AG09319 (cell line): ENCODE measurements around the gene JARID2.

Source experiments
- DNase-seq: peaks from one replicate; pipeline ENCODE4 v3.0.0-alpha.2; 2010; ENCODE audit warnings: low read depth; ENCODE audit errors: extremely low read depth
- CTCF ChIP-seq: IDR thresholded peaks from 2 replicates; pipeline ENCODE4 v1.5.1; 2011; ENCODE audit warnings: low read depth, mild to moderate bottlenecking, inconsistent platforms, low read length, moderate library complexity

JARID2 gene

GRCh38 chr6:15340105-15340601 is 94.3 kb downstream of the JARID2 start:
- DNase-seq, result no peak
- TF ChIP-seq CTCF, result no peak

- DNase-seq, result no peak
- TF ChIP-seq CTCF, result no peak
These were observed 94.9 kb downstream of the JARID2 start for GRCh38 chr6:15340775-15341174.

GRCh38 chr6:15341311-15342001 is 95.6 kb downstream of the JARID2 start:
- no peak for TF ChIP-seq CTCF
- no peak for DNase-seq

- DNase-seq, result no peak
- no peak for TF ChIP-seq CTCF
These were observed 96.2 kb downstream of the JARID2 start for GRCh38 chr6:15342114-15342513.

- DNase-seq, result no peak
- no peak for TF ChIP-seq CTCF
These were observed 97.8 kb downstream of the JARID2 start for GRCh38 chr6:15343490-15344191.

- no peak for TF ChIP-seq CTCF
- DNase-seq, result no peak
These were observed 98.3 kb downstream of the JARID2 start for GRCh38 chr6:15344192-15344519.

GRCh38 chr6:15344831-15345230 is 99.0 kb downstream of the JARID2 start:
- no peak for TF ChIP-seq CTCF
- DNase-seq, result no peak
